HCT116 (cell line): ENCODE results near the gene CEP162.
"Not testable (repeated sequence)": the region's sequence is repeated elsewhere in the genome, so short reads cannot be mapped to it uniquely, and the experiment has no call there.

Experiments
- CBX3 ChIP-seq: IDR thresholded peaks from 2 replicates; pipeline ENCODE4 v1.6.1; 2012; ENCODE audit warnings: low read depth
- EZH2 ChIP-seq: fragments of 200-600 bp; sonication (generic); IDR thresholded peaks from 2 replicates; pipeline ENCODE4 v1.6.1; 2017; ENCODE audit warnings: antibody characterized with exemption, mixed run types
- EZH2phosphoT487 ChIP-seq: fragments of 200-600 bp; IDR thresholded peaks from 2 replicates; pipeline ENCODE4 v1.6.1; 2018; ENCODE audit warnings: antibody characterized with exemption, borderline replicate concordance
- POLR2A ChIP-seq: IDR thresholded peaks from 2 replicates; pipeline ENCODE4 v1.7.0; 2011; ENCODE audit warnings: borderline replicate concordance; ENCODE audit not compliant: insufficient read depth, insufficient read length; ENCODE audit errors: extremely low read depth
- POLR2AphosphoS5 ChIP-seq: IDR thresholded peaks from 2 replicates; pipeline ENCODE4 v1.6.1; 2011; ENCODE audit warnings: mild to moderate bottlenecking, low read depth, low read length, moderate library complexity
- SIN3A ChIP-seq: IDR thresholded peaks from 2 replicates; pipeline ENCODE4 v1.6.1; 2012; ENCODE audit warnings: low read depth
- TCF7L2 ChIP-seq: IDR thresholded peaks from 2 replicates; pipeline ENCODE4 v1.7.0; 2011; ENCODE audit warnings: borderline replicate concordance, inconsistent platforms; ENCODE audit not compliant: insufficient read depth, insufficient read length; ENCODE audit errors: extremely low read depth
- YY1 ChIP-seq: IDR thresholded peaks from 2 replicates; pipeline ENCODE4 v1.6.1; 2011; ENCODE audit warnings: low read length, low read depth, moderate library complexity, mild to moderate bottlenecking; ENCODE audit not compliant: insufficient replicate concordance; ENCODE audit errors: extremely low read depth
- TF ChIP-seq, protein P1 (sequence below), 3 experiments: fragments of 200-600 bp in 1 of 3; sonication (generic) in 1 of 3; IDR thresholded peaks in 2 of 3; conservative IDR thresholded peaks in 1 of 3; 2 replicates each; pipeline ENCODE4 v1.5.1; 2012 to 2017; ENCODE audit warnings: low read depth in 2 of 3, low read length in 2 of 3, antibody characterized with exemption in 1 of 3, borderline replicate concordance in 1 of 3, control low read depth in 1 of 3, mild to moderate bottlenecking in 1 of 3, mixed read lengths in 1 of 3, mixed run types in 1 of 3, moderate library complexity in 1 of 3; ENCODE audit not compliant: insufficient read depth in 1 of 3
- TF ChIP-seq, protein P2 (sequence below): IDR thresholded peaks from 2 replicates; pipeline ENCODE4 v1.6.1; 2012; ENCODE audit warnings: low read depth
- TF ChIP-seq, protein P3 (sequence below): IDR thresholded peaks from 2 replicates; pipeline ENCODE4 v1.6.1; 2012
- TF ChIP-seq, protein P4 (sequence below): IDR thresholded peaks from 2 replicates; pipeline ENCODE4 v1.6.1; 2012

DNA sequence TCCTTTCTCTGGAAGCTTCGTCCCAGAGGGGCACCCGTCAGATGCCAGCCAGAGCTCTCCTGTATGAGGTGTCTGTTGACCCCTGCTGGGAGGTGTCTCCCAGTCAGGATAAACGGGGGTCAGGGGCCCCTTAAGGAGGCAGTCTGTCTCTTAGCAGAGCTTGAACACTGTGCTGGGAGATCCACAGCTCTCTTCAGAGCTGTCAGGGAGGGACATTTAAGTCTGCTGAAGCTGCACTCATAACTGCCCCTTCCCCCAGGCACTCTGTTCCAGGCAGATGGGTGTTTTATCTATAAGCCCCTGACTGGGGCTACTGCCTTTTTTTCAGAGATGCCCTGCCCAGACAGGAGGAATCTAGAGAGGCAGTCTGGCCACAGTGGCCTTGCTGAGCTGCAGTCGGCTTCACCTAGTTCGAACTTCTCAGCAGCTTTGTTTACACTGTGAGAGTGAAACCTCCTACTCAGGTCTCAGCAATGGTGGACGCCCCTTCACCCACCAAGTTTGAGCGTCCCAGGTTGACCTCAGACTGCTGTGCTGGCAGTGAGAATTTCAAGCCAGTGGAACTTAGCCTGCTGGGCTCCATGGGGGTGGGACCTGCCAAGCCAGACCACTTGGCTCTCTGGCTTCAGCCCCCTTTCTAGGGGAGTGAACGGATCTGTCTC, 112.4 kb downstream of the CEP162 start:
- TF ChIP-seq, protein P1, sequence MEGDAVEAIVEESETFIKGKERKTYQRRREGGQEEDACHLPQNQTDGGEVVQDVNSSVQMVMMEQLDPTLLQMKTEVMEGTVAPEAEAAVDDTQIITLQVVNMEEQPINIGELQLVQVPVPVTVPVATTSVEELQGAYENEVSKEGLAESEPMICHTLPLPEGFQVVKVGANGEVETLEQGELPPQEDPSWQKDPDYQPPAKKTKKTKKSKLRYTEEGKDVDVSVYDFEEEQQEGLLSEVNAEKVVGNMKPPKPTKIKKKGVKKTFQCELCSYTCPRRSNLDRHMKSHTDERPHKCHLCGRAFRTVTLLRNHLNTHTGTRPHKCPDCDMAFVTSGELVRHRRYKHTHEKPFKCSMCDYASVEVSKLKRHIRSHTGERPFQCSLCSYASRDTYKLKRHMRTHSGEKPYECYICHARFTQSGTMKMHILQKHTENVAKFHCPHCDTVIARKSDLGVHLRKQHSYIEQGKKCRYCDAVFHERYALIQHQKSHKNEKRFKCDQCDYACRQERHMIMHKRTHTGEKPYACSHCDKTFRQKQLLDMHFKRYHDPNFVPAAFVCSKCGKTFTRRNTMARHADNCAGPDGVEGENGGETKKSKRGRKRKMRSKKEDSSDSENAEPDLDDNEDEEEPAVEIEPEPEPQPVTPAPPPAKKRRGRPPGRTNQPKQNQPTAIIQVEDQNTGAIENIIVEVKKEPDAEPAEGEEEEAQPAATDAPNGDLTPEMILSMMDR (IDR thresholded peaks at IDR 0.05 in 2 of 3, conservative IDR thresholded peaks at IDR 0.05 in 1 of 3; ENCODE audit: borderline replicate concordance in 1 of 3, insufficient read depth in 1 of 3, low read depth in 2 of 3, low read length in 2 of 3): not testable (repeated sequence)
- TF ChIP-seq, protein P2, sequence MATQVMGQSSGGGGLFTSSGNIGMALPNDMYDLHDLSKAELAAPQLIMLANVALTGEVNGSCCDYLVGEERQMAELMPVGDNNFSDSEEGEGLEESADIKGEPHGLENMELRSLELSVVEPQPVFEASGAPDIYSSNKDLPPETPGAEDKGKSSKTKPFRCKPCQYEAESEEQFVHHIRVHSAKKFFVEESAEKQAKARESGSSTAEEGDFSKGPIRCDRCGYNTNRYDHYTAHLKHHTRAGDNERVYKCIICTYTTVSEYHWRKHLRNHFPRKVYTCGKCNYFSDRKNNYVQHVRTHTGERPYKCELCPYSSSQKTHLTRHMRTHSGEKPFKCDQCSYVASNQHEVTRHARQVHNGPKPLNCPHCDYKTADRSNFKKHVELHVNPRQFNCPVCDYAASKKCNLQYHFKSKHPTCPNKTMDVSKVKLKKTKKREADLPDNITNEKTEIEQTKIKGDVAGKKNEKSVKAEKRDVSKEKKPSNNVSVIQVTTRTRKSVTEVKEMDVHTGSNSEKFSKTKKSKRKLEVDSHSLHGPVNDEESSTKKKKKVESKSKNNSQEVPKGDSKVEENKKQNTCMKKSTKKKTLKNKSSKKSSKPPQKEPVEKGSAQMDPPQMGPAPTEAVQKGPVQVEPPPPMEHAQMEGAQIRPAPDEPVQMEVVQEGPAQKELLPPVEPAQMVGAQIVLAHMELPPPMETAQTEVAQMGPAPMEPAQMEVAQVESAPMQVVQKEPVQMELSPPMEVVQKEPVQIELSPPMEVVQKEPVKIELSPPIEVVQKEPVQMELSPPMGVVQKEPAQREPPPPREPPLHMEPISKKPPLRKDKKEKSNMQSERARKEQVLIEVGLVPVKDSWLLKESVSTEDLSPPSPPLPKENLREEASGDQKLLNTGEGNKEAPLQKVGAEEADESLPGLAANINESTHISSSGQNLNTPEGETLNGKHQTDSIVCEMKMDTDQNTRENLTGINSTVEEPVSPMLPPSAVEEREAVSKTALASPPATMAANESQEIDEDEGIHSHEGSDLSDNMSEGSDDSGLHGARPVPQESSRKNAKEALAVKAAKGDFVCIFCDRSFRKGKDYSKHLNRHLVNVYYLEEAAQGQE: not testable (repeated sequence)
- TF ChIP-seq YY1, SIN3A, CBX3, EZH2phosphoT487, EZH2, POLR2A, TCF7L2, POLR2AphosphoS5: not testable (repeated sequence)
- TF ChIP-seq, protein P3, sequence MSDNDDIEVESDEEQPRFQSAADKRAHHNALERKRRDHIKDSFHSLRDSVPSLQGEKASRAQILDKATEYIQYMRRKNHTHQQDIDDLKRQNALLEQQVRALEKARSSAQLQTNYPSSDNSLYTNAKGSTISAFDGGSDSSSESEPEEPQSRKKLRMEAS: not testable (repeated sequence)
- TF ChIP-seq, protein P4, sequence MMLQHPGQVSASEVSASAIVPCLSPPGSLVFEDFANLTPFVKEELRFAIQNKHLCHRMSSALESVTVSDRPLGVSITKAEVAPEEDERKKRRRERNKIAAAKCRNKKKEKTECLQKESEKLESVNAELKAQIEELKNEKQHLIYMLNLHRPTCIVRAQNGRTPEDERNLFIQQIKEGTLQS: not testable (repeated sequence)
